WI38 (cell line): Measurements from ENCODE around the gene BEX5.
"Not testable (repeated sequence)": the region's sequence is repeated elsewhere in the genome, so short reads cannot be mapped to it uniquely, and the experiment has no call there.

Source experiments
- H3K4me3 ChIP-seq: 2 replicates; pipeline ENCODE4 v1.5.1; 2011; ENCODE audit warnings: low read depth, mild to moderate bottlenecking, control low read depth, low read length
- CTCF ChIP-seq: IDR thresholded peaks from 2 replicates; pipeline ENCODE4 v1.5.1; 2012; ENCODE audit warnings: low read depth, mild to moderate bottlenecking, control low read depth, low read length

BEX5 gene

GRCh38 chrX:102155806-102156179 lies at the start of gene BEX5:
Gene BEX5 (minus strand): TSS chrX:102155977. CDS start chrX:102154265, 1,712 bp downstream.
- H3K4me3 ChIP-seq: no peak within 1 kb of the TSS
- no peak for TF ChIP-seq CTCF

GRCh38 chrX:102185967-102186720 lies 30.4 kb upstream of the BEX5 start:
- no peak overlapping the region for H3K4me3 ChIP-seq
- no peak for TF ChIP-seq CTCF

GRCh38 chrX:102154900-102155805 lies 624 bp downstream of the BEX5 start:
- no peak for TF ChIP-seq CTCF
- no peak overlapping the region for H3K4me3 ChIP-seq

- TF ChIP-seq CTCF: no peak
- no peak overlapping the region for H3K4me3 ChIP-seq
Measured at GRCh38 chrX:102154218-102154860, 1.4 kb downstream of the BEX5 start.

- not testable (repeated sequence) for H3K4me3 ChIP-seq
Measured at GRCh38 chrX:102142274-102142673, 13.5 kb downstream of the BEX5 start, which contains the start of gene TCEAL6. Gene TCEAL6 (minus strand): TSS chrX:102142481.

- not testable (repeated sequence) for H3K4me3 ChIP-seq
Measured at GRCh38 chrX:102141631-102142030, 14.1 kb downstream of the BEX5 start.

- not testable (repeated sequence) for H3K4me3 ChIP-seq
Measured at GRCh38 chrX:102140876-102141275, 14.9 kb downstream of the BEX5 start.

- no peak overlapping the region for H3K4me3 ChIP-seq
- no peak for TF ChIP-seq CTCF
Measured at GRCh38 chrX:102138064-102138463, 17.7 kb downstream of the BEX5 start.
